ENCODE measurements around the gene ING5.

DNA sequence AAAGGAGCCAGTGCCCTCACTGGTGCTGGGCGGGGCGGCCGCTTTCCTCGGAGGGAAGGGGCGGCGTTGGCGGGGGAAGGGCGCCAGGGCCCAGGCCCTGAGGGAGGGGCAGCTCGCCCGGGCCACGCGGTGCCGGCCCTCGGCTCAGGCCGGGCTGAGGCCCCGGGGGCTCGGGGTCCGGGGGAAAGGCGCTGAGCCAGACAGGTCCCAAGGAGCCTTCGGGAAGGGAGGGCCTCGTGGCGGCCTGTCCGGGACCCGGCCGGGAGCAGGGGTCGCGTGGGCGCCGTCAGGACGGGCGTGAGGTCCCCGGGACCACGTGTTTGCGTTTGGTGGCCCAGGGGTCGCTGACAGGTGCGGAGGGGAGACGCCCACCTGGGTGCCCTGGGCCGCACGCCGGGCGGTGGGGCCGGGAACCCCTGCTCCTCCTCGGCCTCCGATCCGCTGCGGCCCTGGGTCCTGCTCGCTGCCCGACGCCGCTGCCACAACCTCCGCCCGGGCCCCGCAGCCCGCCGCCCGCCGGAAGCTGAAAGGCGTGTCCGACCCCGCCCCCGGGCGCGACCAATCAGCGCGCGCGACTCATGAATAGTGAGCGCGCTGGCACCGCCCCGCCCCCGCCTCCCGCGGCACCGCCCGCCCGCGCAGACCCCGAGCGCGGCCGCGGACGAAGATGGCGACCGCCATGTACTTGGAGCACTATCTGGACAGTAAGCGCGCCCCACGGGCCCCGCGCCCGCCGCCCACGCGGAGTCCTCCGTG, at the start of gene ING5:
- TF ChIP-seq CTCF (IDR thresholded peaks at IDR 0.05; ENCODE audit: low read depth, low read length, poor library complexity, severe bottlenecking) = no peak
- no peak for TF ChIP-seq EZH2phosphoT487 (IDR thresholded peaks at IDR 0.05; ENCODE audit: borderline replicate concordance, low read length)
